Vagina (tissue), 2 donors: Measurements from ENCODE around the gene MNX1.

Source experiments
- POLR2A ChIP-seq, 2 donors: fragments of 450-650 bp; IDR thresholded peaks; one replicate each; pipeline ENCODE4 v1.6.1; 2017; ENCODE audit warnings: antibody characterized with exemption in 2 of 2, mild to moderate bottlenecking in 2 of 2, moderate library complexity in 2 of 2
- POLR2AphosphoS5 ChIP-seq, 2 donors: sonication (generic); formaldehyde crosslinking; IDR thresholded peaks; one replicate each; pipeline ENCODE4 v1.9.0; 2017; ENCODE audit warnings: antibody characterized with exemption in 2 of 2, mild to moderate bottlenecking in 2 of 2, low read depth in 1 of 2; ENCODE audit not compliant: insufficient read depth in 1 of 2
- TF ChIP-seq, protein P1 (sequence below), 3 experiments: fragments of 450-650 bp in 2 of 3; fragments of 200-600 bp in 1 of 3; sonication (generic) in 1 of 3; IDR thresholded peaks; one replicate each; pipeline ENCODE4 v1.5.1; 2017 to 2019; ENCODE audit warnings: antibody characterized with exemption in 3 of 3, mild to moderate bottlenecking in 2 of 3, moderate library complexity in 2 of 3

DNA sequence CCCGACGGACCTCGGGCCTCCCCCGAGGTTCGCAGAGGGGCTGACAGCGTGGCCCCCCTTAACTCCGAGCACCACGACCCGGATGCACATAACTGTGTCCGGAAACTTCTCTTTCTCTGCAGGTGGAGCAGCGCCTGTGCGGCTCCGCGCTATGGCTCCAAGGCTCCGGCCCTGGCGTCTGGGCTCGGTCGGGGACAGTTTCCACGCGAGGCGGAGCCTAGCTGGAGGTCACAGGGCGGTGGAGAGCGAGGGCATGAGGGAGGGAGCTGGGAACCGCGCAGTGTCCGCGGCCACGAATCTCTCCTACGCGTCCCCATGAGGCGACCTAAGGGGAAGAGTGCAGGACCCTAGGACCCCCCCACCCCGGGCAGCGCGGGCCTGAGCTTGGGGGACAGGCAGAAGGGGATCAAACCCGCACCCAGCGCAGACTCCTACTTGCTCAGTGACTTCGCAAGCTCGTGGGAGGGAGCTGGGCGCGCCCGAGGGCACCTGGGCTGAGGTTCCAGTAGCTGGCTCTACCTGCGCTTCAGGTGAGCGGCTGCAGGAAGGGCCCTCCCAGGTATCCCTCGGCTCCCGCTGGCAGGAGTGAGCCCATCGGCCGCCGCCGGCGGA, 8.6 kb upstream of the MNX1 start:
- TF ChIP-seq, protein P1, sequence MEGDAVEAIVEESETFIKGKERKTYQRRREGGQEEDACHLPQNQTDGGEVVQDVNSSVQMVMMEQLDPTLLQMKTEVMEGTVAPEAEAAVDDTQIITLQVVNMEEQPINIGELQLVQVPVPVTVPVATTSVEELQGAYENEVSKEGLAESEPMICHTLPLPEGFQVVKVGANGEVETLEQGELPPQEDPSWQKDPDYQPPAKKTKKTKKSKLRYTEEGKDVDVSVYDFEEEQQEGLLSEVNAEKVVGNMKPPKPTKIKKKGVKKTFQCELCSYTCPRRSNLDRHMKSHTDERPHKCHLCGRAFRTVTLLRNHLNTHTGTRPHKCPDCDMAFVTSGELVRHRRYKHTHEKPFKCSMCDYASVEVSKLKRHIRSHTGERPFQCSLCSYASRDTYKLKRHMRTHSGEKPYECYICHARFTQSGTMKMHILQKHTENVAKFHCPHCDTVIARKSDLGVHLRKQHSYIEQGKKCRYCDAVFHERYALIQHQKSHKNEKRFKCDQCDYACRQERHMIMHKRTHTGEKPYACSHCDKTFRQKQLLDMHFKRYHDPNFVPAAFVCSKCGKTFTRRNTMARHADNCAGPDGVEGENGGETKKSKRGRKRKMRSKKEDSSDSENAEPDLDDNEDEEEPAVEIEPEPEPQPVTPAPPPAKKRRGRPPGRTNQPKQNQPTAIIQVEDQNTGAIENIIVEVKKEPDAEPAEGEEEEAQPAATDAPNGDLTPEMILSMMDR (IDR thresholded peaks at IDR 0.05), result no peak
- TF ChIP-seq POLR2A (IDR thresholded peaks at IDR 0.05), result no peak
- TF ChIP-seq POLR2AphosphoS5 (IDR thresholded peaks at IDR 0.05; ENCODE audit: insufficient read depth in 1 of 2, low read depth in 1 of 2), result no peak
